GM12878 (cell line): ENCODE results near the gene HDDC2. TPM values are rescaled to one million over a fixed set of nuclear protein-coding genes. Genes with fewer than 3 reads are reported as not detected.

Experiments
- ATAC-seq: fragments of 200-7000 bp; cut with Tn5 transposase; 3 replicates; pipeline ENCODE4 v1.9.1; 2020; ENCODE audit warnings: mild to moderate bottlenecking, moderate library complexity
- BruUV-seq: library from RNA; stranded (reverse); fragments of 400-500 nt; replicated peaks from 2 replicates; lab custom pipeline; 2021; lab: Mats Ljungman, UMichigan
- CTCF ChIA-PET: fragments of 300-600 bp; sonication (Branson Sonifier 250); formaldehyde crosslinking; extraction: SDS; loops from one replicate; lab custom pipeline; 2021; ENCODE audit warnings: inconsistent platforms; lab: Yijun Ruan, JAX
- POLR2A ChIA-PET: fragments of 350-600 bp; formaldehyde crosslinking; extraction: SDS; loops from one replicate; lab custom pipeline; 2021; ENCODE audit warnings: inconsistent platforms; lab: Charles Lee
- RAD21 ChIA-PET: fragments of 300-600 bp; sonication (Branson Sonifier 250); formaldehyde crosslinking; loops from one replicate; lab custom pipeline; 2023; ENCODE audit warnings: antibody characterized with exemption; ENCODE audit not compliant: unreplicated experiment; lab: Charles Lee
- SMC1A ChIA-PET: fragments of 300-600 bp; sonication (Branson Sonifier 250); formaldehyde crosslinking; loops from one replicate; lab custom pipeline; 2023; ENCODE audit not compliant: unreplicated experiment, uncharacterized antibody; lab: Charles Lee
- DNase-seq: peaks from one replicate; pipeline ENCODE4 v3.0.0-alpha.2; 2011; ENCODE audit warnings: low read depth, low spot score
- FAIRE-seq: peaks from 3 replicates; lab custom pipeline; 2011; peaks lifted over from hg19 to GRCh38; lab: Jason Lieb, UNC
- H2AFZ ChIP-seq: 2 replicates; pipeline ENCODE4 v1.6.0; 2011; ENCODE audit warnings: low read depth, low read length, control low read depth; ENCODE audit not compliant: control insufficient read depth
- H3K27ac ChIP-seq: 2 replicates; pipeline ENCODE4 v1.5.1; 2011; ENCODE audit warnings: control low read depth; ENCODE audit not compliant: control insufficient read depth, insufficient read depth
- H3K27me3 ChIP-seq, 2 experiments: replicated peaks in 1 of 2; 2 replicates each; pipeline versions ENCODE4 v1.6.0 to v1.6.1; 2011; ENCODE audit warnings: low read length in 1 of 2; ENCODE audit not compliant: control insufficient read depth in 2 of 2, insufficient read depth in 2 of 2
- H3K36me3 ChIP-seq, 2 experiments: 2 replicates each; pipeline ENCODE4 v1.5.1; 2011; ENCODE audit warnings: low read length in 1 of 2; ENCODE audit not compliant: control insufficient read depth in 2 of 2, insufficient read depth in 2 of 2
- H3K4me1 ChIP-seq: 2 replicates; pipeline ENCODE4 v1.6.1; 2011; ENCODE audit warnings: mild to moderate bottlenecking, low read length, moderate library complexity, mixed read lengths; ENCODE audit not compliant: control insufficient read depth, insufficient read depth
- H3K4me2 ChIP-seq: 2 replicates; pipeline ENCODE4 v1.6.0; 2011; ENCODE audit warnings: control low read depth; ENCODE audit not compliant: control insufficient read depth, insufficient read depth
- H3K4me3 ChIP-seq: fragments of 200-600 bp; sonication (generic); 2 replicates; pipeline ENCODE4 v1.5.1; 2016
- H3K79me2 ChIP-seq: 2 replicates; pipeline ENCODE4 v1.6.0; 2011; ENCODE audit warnings: low read length; ENCODE audit not compliant: control insufficient read depth, insufficient read depth
- H3K9ac ChIP-seq: 2 replicates; pipeline ENCODE4 v1.8.0; 2011; ENCODE audit warnings: low read length, control low read depth, mixed read lengths; ENCODE audit not compliant: control insufficient read depth, insufficient read depth
- H3K9me3 ChIP-seq: replicated peaks from 3 replicates; pipeline ENCODE4 v1.5.1; 2011; ENCODE audit warnings: mild to moderate bottlenecking, low read length; ENCODE audit not compliant: control insufficient read depth, insufficient read depth
- H4K20me1 ChIP-seq: 2 replicates; pipeline ENCODE4 v1.6.0; 2011; ENCODE audit not compliant: control insufficient read depth, insufficient read depth
- ATF2 ChIP-seq: IDR thresholded peaks from 2 replicates; pipeline ENCODE4 v1.6.1; 2012; ENCODE audit warnings: low read length, inconsistent platforms
- BACH1 ChIP-seq: fragments of 450-650 bp; IDR thresholded peaks from 2 replicates; pipeline ENCODE4 v1.6.1; 2017; ENCODE audit warnings: mild to moderate bottlenecking, borderline replicate concordance
- CBFB ChIP-seq: IDR thresholded peaks from 2 replicates; pipeline ENCODE4 v1.6.1; 2016; ENCODE audit warnings: antibody characterized with exemption, low read depth
- CHD1 ChIP-seq: IDR thresholded peaks from 2 replicates; pipeline ENCODE4 v1.6.1; 2012; ENCODE audit warnings: low read depth, low read length, improper control_type of control experiment
- ETV6 ChIP-seq, 2 experiments: fragments of 450-650 bp in 1 of 2; IDR thresholded peaks in 1 of 2; conservative IDR thresholded peaks in 1 of 2; 2 replicates each; pipeline ENCODE4 v1.6.1; 2014; ENCODE audit warnings: antibody characterized with exemption in 1 of 2, borderline replicate concordance in 1 of 2, low read depth in 1 of 2, mild to moderate bottlenecking in 1 of 2, moderate library complexity in 1 of 2
- GABPA ChIP-seq: IDR thresholded peaks from 2 replicates; pipeline ENCODE4 v1.6.1; 2014; ENCODE audit warnings: antibody characterized with exemption, low read depth, mild to moderate bottlenecking, inconsistent platforms
- IKZF2 ChIP-seq, 2 experiments: fragments of 450-650 bp; IDR thresholded peaks; 2 replicates each; pipeline ENCODE4 v1.6.1; 2017; ENCODE audit warnings: mild to moderate bottlenecking in 2 of 2, moderate library complexity in 2 of 2
- MAX ChIP-seq: IDR thresholded peaks from 2 replicates; pipeline ENCODE4 v1.6.1; 2012; ENCODE audit warnings: low read depth, low read length, improper control_type of control experiment
- MEF2B ChIP-seq: fragments of 450-650 bp; IDR thresholded peaks from 2 replicates; pipeline ENCODE4 v1.6.1; 2018; ENCODE audit warnings: mild to moderate bottlenecking, moderate library complexity; ENCODE audit not compliant: partially characterized antibody, poor library complexity, severe bottlenecking
- PAX5 ChIP-seq: IDR thresholded peaks from 2 replicates; pipeline ENCODE4 v1.6.1; 2011; ENCODE audit warnings: low read depth, low read length, borderline replicate concordance
- PAX8 ChIP-seq: fragments of 450-650 bp; IDR thresholded peaks from 2 replicates; pipeline ENCODE4 v1.6.1; 2017; ENCODE audit warnings: mild to moderate bottlenecking, moderate library complexity
- POLR2AphosphoS2 ChIP-seq: IDR thresholded peaks from 2 replicates; pipeline ENCODE4 v1.6.1; 2011; ENCODE audit warnings: low read depth, mild to moderate bottlenecking, low read length, improper control_type of control experiment, moderate library complexity
- RB1 ChIP-seq: fragments of 450-650 bp; formaldehyde crosslinking; IDR thresholded peaks from 2 replicates; pipeline ENCODE4 v1.6.1; 2017; ENCODE audit warnings: mild to moderate bottlenecking, borderline replicate concordance
- RUNX3 ChIP-seq: IDR thresholded peaks from 2 replicates; pipeline ENCODE4 v1.6.1; 2012; ENCODE audit warnings: low read length, inconsistent platforms
- TCF12 ChIP-seq: IDR thresholded peaks from 2 replicates; pipeline ENCODE4 v1.6.1; 2011; ENCODE audit warnings: low read depth, mild to moderate bottlenecking, low read length
- TCF3 ChIP-seq: IDR thresholded peaks from 2 replicates; pipeline ENCODE4 v1.6.1; 2012; ENCODE audit warnings: low read depth, mild to moderate bottlenecking, low read length, borderline replicate concordance; ENCODE audit not compliant: insufficient read depth
- ZBTB33 ChIP-seq: fragments of 450-650 bp; IDR thresholded peaks from 2 replicates; pipeline ENCODE4 v1.6.1; 2017; ENCODE audit warnings: mild to moderate bottlenecking
- ZBTB40 ChIP-seq: fragments of 450-650 bp; IDR thresholded peaks from 2 replicates; pipeline ENCODE4 v1.6.1; 2016; ENCODE audit warnings: mild to moderate bottlenecking, moderate library complexity, borderline replicate concordance
- ZNF207 ChIP-seq: fragments of 450-650 bp; IDR thresholded peaks from 2 replicates; pipeline ENCODE4 v1.6.1; 2014; ENCODE audit warnings: antibody characterized with exemption, mild to moderate bottlenecking, borderline replicate concordance
- WGBS: methylation state at CpG from one replicate; pipeline ENCODE4 v1.1.6; 2016; ENCODE audit warnings: low lambda C conversion rate; ENCODE audit not compliant: insufficient replicate concordance, insufficient coverage; ENCODE audit errors: missing lambda C conversion rate; 5-methylcytosine and 5-hydroxymethylcytosine counted together
- in situ Hi-C: fragments of 300-500 bp; cut with MboI; formaldehyde crosslinking; loops from 9 replicates; pipeline ENCODE4 v1.14.3; 2018; ENCODE audit warnings: mixed read lengths
- intact Hi-C: fragments of 100-400 bp; cut with micrococcal nuclease; formaldehyde crosslinking; loops from one replicate; pipeline ENCODE4 v1.14.2; 2022; ENCODE audit not compliant: unreplicated experiment
- polyA plus RNA-seq, 11 experiments: library from polyadenylated mRNA; depleted of rRNA in 4 of 11; unstranded in 6 of 11; stranded (reverse) in 5 of 11; fragments of >200 nt; fragmentation: Nextera tagmentation in 4 of 11; fragmentation: Illumina TruSeq in 1 of 11; extraction: Ambion mirVana in 4 of 11; extraction: Trizol in 1 of 11; gene quantifications; 1 replicate in 1 of 11; 2 replicates in 10 of 11; pipeline versions ENCODE4 v1.2.1 to v1.2.3, GENCODE V29; 2011 to 2016; ENCODE audit warnings: inconsistent platforms in 2 of 11, missing spikeins in 2 of 11, low read depth in 1 of 11
- total RNA-seq, 4 experiments: library from RNA; depleted of rRNA in 3 of 4; stranded (reverse); fragments of >200 nt in 3 of 4; fragmentation: Illumina TruSeq in 1 of 4; extraction: Trizol in 1 of 4; gene quantifications; 2 replicates each; pipeline versions ENCODE4 v1.2.1 to v1.2.3, GENCODE V29; 2013 to 2021

HDDC2 gene
- total and polyA plus RNA-seq, 10 of the 15 experiments (the other 5 are each of a cell fraction or from before 2014, with no cell fraction given) = 54.5 to 148 (median 92.7) TPM

- intact Hi-C loops (no loop called here), in situ Hi-C loops (no loop called here)
- ChIA-PET CTCF (interaction anchor here (1.9 kb wide), 1 partner anchor 17 kb away, joined by 5 read pairs; no protein-coding TSS in a partner anchor), RAD21 (no interaction called here), SMC1A (no interaction called here), POLR2A (no interaction called here)
- H3K27me3 ChIP-seq = no peaks in the 10 kb centered on the region
- H2AFZ ChIP-seq = no peak overlapping the region
- 100% methylated on average over 1 of the region's 1 CpG for WGBS
- no peak overlapping the region for H3K9ac ChIP-seq
- peaks cover 21% of the 10 kb centered on the region for H3K79me2 ChIP-seq
- no TSS peak for BruUV-seq
- no peak for FAIRE-seq
- no peaks in the 10 kb centered on the region for H3K4me1 ChIP-seq
- no peak for DNase-seq
- no peak overlapping the region for H3K4me2 ChIP-seq
- no peaks in the 10 kb centered on the region for H3K9me3 ChIP-seq
- no peak overlapping the region for H3K27ac ChIP-seq
- H3K36me3 ChIP-seq = peaks cover 2 to 20% of the 10 kb centered on the region in 2 experiments; a peak in 3 of 4 replicates
- H4K20me1 ChIP-seq = no peaks in the 10 kb centered on the region
- no peak for ATAC-seq
- H3K4me3 ChIP-seq = no peak overlapping the region
- TF ChIP-seq BACH1 = no peak
- no peak for TF ChIP-seq MAX
- no peak for TF ChIP-seq RB1
- TF ChIP-seq ETV6 (conservative IDR thresholded peaks at IDR 0.05 in 1 of 2, IDR thresholded peaks at IDR 0.05 in 1 of 2; ENCODE audit: borderline replicate concordance in 1 of 2, low read depth in 1 of 2) = no peak
- TF ChIP-seq GABPA = no peak
- TF ChIP-seq POLR2AphosphoS2 = no peak
- TF ChIP-seq CBFB = no peak
- no peak for TF ChIP-seq PAX8
- TF ChIP-seq ZBTB33 = no peak
- no peak for TF ChIP-seq ZNF207
- no peak for TF ChIP-seq ATF2
- no peak for TF ChIP-seq TCF12
- TF ChIP-seq IKZF2 (IDR thresholded peaks at IDR 0.05) = no peak
- no peak for TF ChIP-seq PAX5
- TF ChIP-seq RUNX3 = no peak
- no peak for TF ChIP-seq ZBTB40
- TF ChIP-seq TCF3 = no peak
- TF ChIP-seq CHD1 = no peak
- no peak for TF ChIP-seq MEF2B
Observed at GRCh38 chr6:125296471-125296870, 5.3 kb downstream of the HDDC2 start.
